ENCODE results near the gene RIMBP2. TPM values are rescaled to one million over a fixed set of nuclear protein-coding genes. Genes with fewer than 3 reads are reported as not detected.

Gene RIMBP2
- polyA plus RNA-seq, 4 donors, result 11.6 to 17.8 (median 15.1) TPM

GRCh38 chr12:130495156-130495555 lies 220.9 kb downstream of the RIMBP2 start:
- DNase-seq (ENCODE audit: low read depth in 4 of 4, low spot score in 3 of 4), result no peak

GRCh38 chr12:130494736-130495135 lies 221.4 kb downstream of the RIMBP2 start:
- no peak for DNase-seq (ENCODE audit: low read depth in 4 of 4, low spot score in 3 of 4)

- DNase-seq (ENCODE audit: low read depth in 4 of 4, low spot score in 3 of 4), result no peak
These were observed 222.1 kb downstream of the RIMBP2 start for GRCh38 chr12:130493951-130494350.

- no peak for DNase-seq (ENCODE audit: low read depth in 4 of 4, low spot score in 3 of 4)
These were observed 224.4 kb downstream of the RIMBP2 start for GRCh38 chr12:130491421-130492357.

- no peak for DNase-seq (ENCODE audit: low read depth in 4 of 4, low spot score in 3 of 4)
These were observed 225.4 kb downstream of the RIMBP2 start for GRCh38 chr12:130490674-130491073.

- no peak for DNase-seq (ENCODE audit: low read depth in 4 of 4, low spot score in 3 of 4)
These were observed 226.8 kb downstream of the RIMBP2 start for GRCh38 chr12:130489293-130489692.

- no peak for DNase-seq (ENCODE audit: low read depth in 4 of 4, low spot score in 3 of 4)
These were observed 227.8 kb downstream of the RIMBP2 start for GRCh38 chr12:130488358-130488710.

GRCh38 chr12:130487636-130488357 lies 228.3 kb downstream of the RIMBP2 start:
- no peak for DNase-seq (ENCODE audit: low read depth in 4 of 4, low spot score in 3 of 4)

- DNase-seq (ENCODE audit: low read depth in 4 of 4, low spot score in 3 of 4), result no peak
These were observed 229.1 kb downstream of the RIMBP2 start for GRCh38 chr12:130486891-130487416.

- no peak for DNase-seq (ENCODE audit: low read depth in 4 of 4, low spot score in 3 of 4)
These were observed 230.0 kb downstream of the RIMBP2 start for GRCh38 chr12:130486146-130486435.

- no peak for DNase-seq (ENCODE audit: low read depth in 4 of 4, low spot score in 3 of 4)
These were observed 230.6 kb downstream of the RIMBP2 start for GRCh38 chr12:130485291-130486145.

GRCh38 chr12:130484221-130484620 lies 231.9 kb downstream of the RIMBP2 start:
- no peak for DNase-seq (ENCODE audit: low read depth in 4 of 4, low spot score in 3 of 4)

GRCh38 chr12:130483616-130484180 lies 232.4 kb downstream of the RIMBP2 start:
- no peak for DNase-seq (ENCODE audit: low read depth in 4 of 4, low spot score in 3 of 4)

GRCh38 chr12:130482448-130482847 lies 233.7 kb downstream of the RIMBP2 start:
- DNase-seq (ENCODE audit: low read depth in 4 of 4, low spot score in 3 of 4), result no peak

GRCh38 chr12:130481392-130481879 lies 234.7 kb downstream of the RIMBP2 start:
- DNase-seq (ENCODE audit: low read depth in 4 of 4, low spot score in 3 of 4), result no peak

- no peak for DNase-seq (ENCODE audit: low read depth in 4 of 4, low spot score in 3 of 4)
These were observed 235.2 kb downstream of the RIMBP2 start for GRCh38 chr12:130480887-130481286.

GRCh38 chr12:130480231-130480630 lies 235.9 kb downstream of the RIMBP2 start:
- no peak for DNase-seq (ENCODE audit: low read depth in 4 of 4, low spot score in 3 of 4)

GRCh38 chr12:130479401-130480125 lies 236.5 kb downstream of the RIMBP2 start:
- no peak for DNase-seq (ENCODE audit: low read depth in 4 of 4, low spot score in 3 of 4)

- no peak for DNase-seq (ENCODE audit: low read depth in 4 of 4, low spot score in 3 of 4)
These were observed 237.3 kb downstream of the RIMBP2 start for GRCh38 chr12:130478786-130479185.

- no peak for DNase-seq (ENCODE audit: low read depth in 4 of 4, low spot score in 3 of 4)
These were observed 238.4 kb downstream of the RIMBP2 start for GRCh38 chr12:130477701-130478100.
